Sigmoid colon (tissue), 4 donors: ENCODE results near the gene TMEM225B.

ENCODE experiments used
- CTCF ChIP-seq, 4 experiments: fragments of 450-650 bp in 3 of 4; fragments of 200-600 bp in 1 of 4; IDR thresholded peaks; one replicate each; pipeline ENCODE4 v1.5.1; 2016 to 2019; ENCODE audit warnings: antibody characterized with exemption in 4 of 4, mild to moderate bottlenecking in 3 of 4, moderate library complexity in 2 of 4
- EP300 ChIP-seq, 4 donors: sonication (generic); formaldehyde crosslinking; IDR thresholded peaks; one replicate each; pipeline ENCODE4 v1.6.1; 2017; ENCODE audit warnings: antibody characterized with exemption in 4 of 4
- POLR2A ChIP-seq, 2 donors: fragments of 450-650 bp; IDR thresholded peaks; one replicate each; pipeline ENCODE4 v1.6.1; 2016; ENCODE audit warnings: antibody characterized with exemption in 2 of 2, mild to moderate bottlenecking in 2 of 2, moderate library complexity in 2 of 2
- POLR2AphosphoS5 ChIP-seq, 4 donors: sonication (generic); formaldehyde crosslinking; IDR thresholded peaks; one replicate each; pipeline ENCODE4 v1.6.1; 2017; ENCODE audit warnings: antibody characterized with exemption in 4 of 4

- no peak for TF ChIP-seq CTCF (IDR thresholded peaks at IDR 0.05)
- TF ChIP-seq POLR2A (IDR thresholded peaks at IDR 0.05) = no peak
- TF ChIP-seq POLR2AphosphoS5 (IDR thresholded peaks at IDR 0.05) = no peak
- no peak for TF ChIP-seq EP300 (IDR thresholded peaks at IDR 0.05)
These were observed 21.6 kb downstream of the TMEM225B start for GRCh38 chr7:99619571-99620130.
